ENCODE results near the gene PIK3R1. TPM values are rescaled to one million over a fixed set of nuclear protein-coding genes. Genes with fewer than 3 reads are reported as not detected.

PIK3R1 gene
- total RNA-seq, 2 donors from 2014 or later, result 81.8 to 91.5 TPM

GRCh38 chr5:68251386-68251785, 35.8 kb downstream of the PIK3R1 start:
- H3K4me1 ChIP-seq (ENCODE audit: control insufficient read depth in 1 of 2, low read depth in 2 of 2), result peaks cover 57 to 91% of the 10 kb centered on the region in 2 donors
- peak overlapping the region; percentile 30 to 60 for H3K27ac ChIP-seq
- no peaks in the 10 kb centered on the region for H3K9me3 ChIP-seq
- no peaks in the 10 kb centered on the region for H3K36me3 ChIP-seq
- ATAC-seq (ENCODE audit: insufficient number of reproducible peaks, low FRiP score, low read depth) (no peak), DNase-seq (ENCODE audit: low spot score) (no peak)
- no peak for TF ChIP-seq CTCF (IDR thresholded peaks at IDR 0.05)
- no peaks in the 10 kb centered on the region for H3K27me3 ChIP-seq (replicated peaks; ENCODE audit: insufficient read depth)
- H3K4me3 ChIP-seq, result no peak overlapping the region

- H3K27me3 ChIP-seq (replicated peaks; ENCODE audit: insufficient read depth), result no peaks in the 10 kb centered on the region
- ATAC-seq (ENCODE audit: insufficient number of reproducible peaks, low FRiP score, low read depth) (no peak), DNase-seq (ENCODE audit: low spot score) (no peak)
- no peaks in the 10 kb centered on the region for H3K9me3 ChIP-seq
- peak overlapping the region; percentile 32 to 60 for H3K27ac ChIP-seq
- TF ChIP-seq CTCF (IDR thresholded peaks at IDR 0.05), result no peak
- H3K4me1 ChIP-seq (ENCODE audit: control insufficient read depth in 1 of 2, low read depth in 2 of 2), result peaks cover 61 to 94% of the 10 kb centered on the region in 2 donors
- H3K4me3 ChIP-seq, result peak overlapping the region; percentile 12
- no peaks in the 10 kb centered on the region for H3K36me3 ChIP-seq
Measured at GRCh38 chr5:68251804-68252522, 36.4 kb downstream of the PIK3R1 start.

GRCh38 chr5:68252673-68253623, 37.4 kb downstream of the PIK3R1 start:
- H3K4me1 ChIP-seq (ENCODE audit: control insufficient read depth in 1 of 2, low read depth in 2 of 2), result peaks cover 65 to 98% of the 10 kb centered on the region in 2 donors
- DNase-seq (ENCODE audit: low spot score) (no peak), ATAC-seq (ENCODE audit: insufficient number of reproducible peaks, low FRiP score, low read depth) (peak; percentile 72)

GRCh38 chr5:68253624-68254585, 38.3 kb downstream of the PIK3R1 start:
- ATAC-seq (ENCODE audit: insufficient number of reproducible peaks, low FRiP score, low read depth), result no peak
- no peak for DNase-seq (ENCODE audit: low spot score)
- TF ChIP-seq CTCF (IDR thresholded peaks at IDR 0.05), result no peak
- H3K36me3 ChIP-seq, result no peaks in the 10 kb centered on the region
- H3K4me3 ChIP-seq, result peak overlapping the region; percentile 6
- peaks cover 74 to 98% of the 10 kb centered on the region in 2 donors for H3K4me1 ChIP-seq (ENCODE audit: control insufficient read depth in 1 of 2, low read depth in 2 of 2)
- peak overlapping the region; percentile 43 to 60 for H3K27ac ChIP-seq
- H3K9me3 ChIP-seq, result no peaks in the 10 kb centered on the region
- H3K27me3 ChIP-seq (replicated peaks; ENCODE audit: insufficient read depth), result no peaks in the 10 kb centered on the region

More at GRCh38 chr5:68252673-68253623, 37.4 kb downstream of the PIK3R1 start:
- TF ChIP-seq CTCF (IDR thresholded peaks at IDR 0.05), result peak; percentile 70
- H3K4me3 ChIP-seq, result peak overlapping the region; percentile 6
- no peaks in the 10 kb centered on the region for H3K27me3 ChIP-seq (replicated peaks; ENCODE audit: insufficient read depth)
- no peaks in the 10 kb centered on the region for H3K9me3 ChIP-seq
- peak overlapping the region; percentile 32 to 60 for H3K27ac ChIP-seq
- H3K36me3 ChIP-seq, result no peaks in the 10 kb centered on the region

Measured in thoracic aorta (tissue), 2 donors.